Measurements from ENCODE around the gene ZNF487. TPM values are rescaled to one million over a fixed set of nuclear protein-coding genes. Genes with fewer than 3 reads are reported as not detected.

Gene ZNF487
- 1 to 10 TPM; 2.9 to 7.2 (median 3.7) TPM for total RNA-seq

- WGBS, 2 donors, result 0% methylated on average over 45 to 50 of the region's 69 CpGs
- intact Hi-C loops (cut with DNase I; ENCODE audit: low total_unique reads), result loop anchor here (5.0 kb wide), 1 partner anchor 39 kb away; no protein-coding TSS in a partner anchor
Observed at GRCh38 chr10:43436291-43437140, at the start of gene ZNF487. TSS of gene ZNF487 (plus strand) at chr10:43437111. CDS start at chr10:43475814, 38,703 bp downstream.

GRCh38 chr10:43387678-43388032, 49.3 kb upstream of the ZNF487 start:
- no peak overlapping the region for H3K4me3 ChIP-seq (ENCODE audit: low read depth, poor library complexity, severe bottlenecking)
- intact Hi-C loops (cut with DNase I; ENCODE audit: low total_unique reads), result no loop called here
- TF ChIP-seq CTCF (IDR thresholded peaks at IDR 0.05) (no peak), POLR2A (IDR thresholded peaks at IDR 0.05) (no peak)
- WGBS, 2 donors, result 65 to 75% methylated on average over 5 of the region's 5 CpGs
- DNase-seq (ENCODE audit: low spot score in 2 of 2), result no peak

More at GRCh38 chr10:43436291-43437140, at the start of gene ZNF487:
- no peak for TF ChIP-seq CTCF (IDR thresholded peaks at IDR 0.05)
- TF ChIP-seq POLR2A (IDR thresholded peaks at IDR 0.05), result peak in 1 of 2 donors; percentile 75
- DNase-seq (ENCODE audit: low spot score in 2 of 2), result peak; percentile 84 to 98
- H3K4me3 ChIP-seq (ENCODE audit: low read depth, poor library complexity, severe bottlenecking), result peak within 1 kb of the TSS; percentile 75

- 55 to 66% methylated on average over 3 of the region's 3 CpGs for WGBS, 2 donors
- TF ChIP-seq POLR2A (IDR thresholded peaks at IDR 0.05) (no peak), CTCF (IDR thresholded peaks at IDR 0.05) (no peak)
- DNase-seq (ENCODE audit: low spot score in 2 of 2), result no peak
- intact Hi-C loops (cut with DNase I; ENCODE audit: low total_unique reads), result no loop called here
- H3K4me3 ChIP-seq (ENCODE audit: low read depth, poor library complexity, severe bottlenecking), result no peak overlapping the region
Observed at GRCh38 chr10:43389867-43390266, 47.0 kb upstream of the ZNF487 start.

GRCh38 chr10:43390333-43390732, 46.6 kb upstream of the ZNF487 start:
- WGBS, 2 donors, result 79 to 83% methylated on average over 5 of the region's 5 CpGs
- TF ChIP-seq CTCF (IDR thresholded peaks at IDR 0.05) (no peak), POLR2A (IDR thresholded peaks at IDR 0.05) (no peak)
- H3K4me3 ChIP-seq (ENCODE audit: low read depth, poor library complexity, severe bottlenecking), result no peak overlapping the region
- intact Hi-C loops (cut with DNase I; ENCODE audit: low total_unique reads), result no loop called here
- no peak for DNase-seq (ENCODE audit: low spot score in 2 of 2)

- WGBS, 2 donors, result 56 to 59% methylated on average over 7 of the region's 7 CpGs
- DNase-seq (ENCODE audit: low spot score in 2 of 2), result no peak
- TF ChIP-seq POLR2A (IDR thresholded peaks at IDR 0.05) (no peak), CTCF (IDR thresholded peaks at IDR 0.05) (no peak)
- H3K4me3 ChIP-seq (ENCODE audit: low read depth, poor library complexity, severe bottlenecking), result no peak overlapping the region
- intact Hi-C loops (cut with DNase I; ENCODE audit: low total_unique reads), result no loop called here
Observed at GRCh38 chr10:43390759-43391158, 46.2 kb upstream of the ZNF487 start.

Data from lower leg skin (tissue), 4 donors.